Stimulated activated CD4-positive, alpha-beta T cell treated with anti-CD3 and anti-CD28 coated beads, Interleukin-4, amount 100 ng/mL, for 48 hours (primary cell): ENCODE data around the gene TANC1.

ENCODE experiments used
- DNase-seq, 2 donors: peaks; one replicate each; pipeline ENCODE4 v3.0.0-alpha.2; 2020; ENCODE audit warnings: low read depth in 2 of 2

Gene TANC1

GRCh38 chr2:159265171-159265576, 296.7 kb downstream of the TANC1 start:
- DNase-seq, result no peak

GRCh38 chr2:159266554-159266953, 298.1 kb downstream of the TANC1 start:
- DNase-seq, result no peak

- DNase-seq, result no peak
Observed at GRCh38 chr2:159267921-159268320, 299.5 kb downstream of the TANC1 start.

GRCh38 chr2:159270744-159271379, 302.4 kb downstream of the TANC1 start:
- no peak for DNase-seq

- DNase-seq, result no peak
Observed at GRCh38 chr2:159272156-159272555, 303.7 kb downstream of the TANC1 start.

- no peak for DNase-seq
Observed at GRCh38 chr2:159275111-159275510, 306.7 kb downstream of the TANC1 start.

GRCh38 chr2:159279700-159280099, 311.3 kb downstream of the TANC1 start:
- DNase-seq, result no peak

GRCh38 chr2:159281002-159281401, 312.6 kb downstream of the TANC1 start:
- no peak for DNase-seq
